ENCODE results near the gene NUP98. TPM values are rescaled to one million over a fixed set of nuclear protein-coding genes. Genes with fewer than 3 reads are reported as not detected.
"Not testable (repeated sequence)": the region's sequence is repeated elsewhere in the genome, so short reads cannot be mapped to it uniquely, and the experiment has no call there.

Gene NUP98
- total and polyA plus RNA-seq, 2 of the 13 experiments (the other 11 are each of a cell fraction or from before 2014, with no cell fraction given), result 76.6 to 85.3 TPM

GRCh38 chr11:3815845-3816244, 18.5 kb upstream of the NUP98 start (continued):
- TF ChIP-seq MTA1 (CRISPR knock-in tag; IDR thresholded peaks at IDR 0.05; ENCODE audit: borderline replicate concordance) (no peak), ZNF572 (CRISPR knock-in tag; IDR thresholded peaks at IDR 0.05) (no peak)

DNA sequence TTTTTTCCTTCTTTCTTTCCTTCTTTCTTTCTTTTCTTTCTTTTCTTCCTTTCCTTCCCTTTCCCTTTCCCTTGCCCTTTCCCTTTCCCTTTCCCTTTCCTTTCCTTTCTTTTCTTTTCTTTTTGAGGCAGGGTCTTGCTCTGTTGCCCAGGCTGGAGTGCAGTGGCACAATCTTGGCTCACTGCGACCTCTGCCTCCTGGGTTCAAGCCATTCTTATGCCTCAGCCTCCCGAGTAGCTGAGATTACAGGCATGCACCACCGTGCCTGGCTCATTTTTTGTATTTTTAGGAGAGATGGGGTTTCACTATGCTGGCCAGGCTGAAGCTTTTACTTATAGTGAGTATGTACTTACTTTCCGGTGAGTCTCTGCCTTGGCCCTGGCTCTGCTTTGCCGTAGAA, 17.5 kb upstream of the NUP98 start:
- H3K27me3 ChIP-seq (ENCODE audit: control insufficient read depth in 1 of 2, insufficient read depth in 2 of 2, low read length in 2 of 2); H3K4me1 ChIP-seq (ENCODE audit: insufficient read depth, low read length); BruUV-seq (replicated peaks); H3K4me2 ChIP-seq (ENCODE audit: low read depth, low read length); H3K36me3 ChIP-seq (replicated peaks in 1 of 2; ENCODE audit: control insufficient read depth in 1 of 2, insufficient read depth in 2 of 2, low read length in 2 of 2); CTCF ChIA-PET (ENCODE audit: low intra/inter-chr PET ratio, low total read pairs); DNase-seq (ENCODE audit: low spot score); intact Hi-C loops (cut with micrococcal nuclease; ENCODE audit: unreplicated experiment); H4K20me1 ChIP-seq (ENCODE audit: insufficient read depth, low read length); in situ Hi-C loops (cut with HindIII; ENCODE audit: extremely low pct_ligation_motif_present, low pct_unique_long_range_greater_than_20kb); H3K79me2 ChIP-seq (ENCODE audit: insufficient read depth, low read length); H3K4me3 ChIP-seq (replicated peaks in 1 of 3; ENCODE audit: insufficient read depth in 1 of 3, low read depth in 2 of 3, low read length in 3 of 3); H3K9me3 ChIP-seq (ENCODE audit: low read length); H3K9ac ChIP-seq (ENCODE audit: insufficient read depth, low read depth, low read length); FAIRE-seq; ATAC-seq; H2AFZ ChIP-seq (ENCODE audit: low read length); H3K27ac ChIP-seq (ENCODE audit: extremely low read length, insufficient read depth, low read length): not testable (repeated sequence)
- POLR2A ChIA-PET, result interaction anchor here (0.5 kb wide), 1 partner anchor 12 kb away, joined by 3 read pairs; no protein-coding TSS in a partner anchor
- 95% methylated on average over 5 of the region's 5 CpGs for WGBS (ENCODE audit: low lambda C conversion rate)

DNA sequence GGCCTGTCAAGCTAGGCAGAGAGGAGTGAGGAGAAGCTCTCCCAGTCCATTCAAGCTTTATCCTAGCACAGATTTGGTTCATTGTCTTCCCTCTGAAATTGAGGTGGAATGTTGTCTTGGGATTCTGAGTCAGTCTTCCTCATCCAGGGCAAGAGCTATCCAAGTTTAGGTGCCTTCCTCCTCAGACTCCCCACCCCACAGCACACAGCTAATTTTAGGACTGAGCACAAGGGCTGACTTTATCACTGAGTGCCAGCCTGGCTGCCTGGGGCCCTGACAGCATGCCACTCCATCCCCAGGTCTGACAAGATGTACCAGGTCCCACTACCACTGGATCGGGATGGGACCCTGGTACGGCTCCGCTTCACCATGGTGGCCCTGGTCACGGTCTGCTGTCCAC, 13.6 kb upstream of the NUP98 start:
- Histone ChIP-seq H3K36me3 (replicated peaks in 1 of 2; ENCODE audit: control insufficient read depth in 1 of 2, insufficient read depth in 2 of 2, low read length in 2 of 2) (peaks cover 0 to 3% of the 10 kb centered on the region in 2 experiments; a peak in 2 of 5 replicates), H3K27me3 (ENCODE audit: control insufficient read depth in 1 of 2, insufficient read depth in 2 of 2, low read length in 2 of 2) (no peaks in the 10 kb centered on the region; a peak in 1 of 5 replicates), H3K79me2 (ENCODE audit: insufficient read depth, low read length) (no peaks in the 10 kb centered on the region), H3K27ac (ENCODE audit: extremely low read length, insufficient read depth, low read length) (no peak overlapping the region), H3K4me1 (ENCODE audit: insufficient read depth, low read length) (peaks cover 19% of the 10 kb centered on the region), H2AFZ (ENCODE audit: low read length) (no peak overlapping the region), H3K4me3 (replicated peaks in 1 of 3; ENCODE audit: insufficient read depth in 1 of 3, low read depth in 2 of 3, low read length in 3 of 3) (no peak overlapping the region), H3K4me2 (ENCODE audit: low read depth, low read length) (no peak overlapping the region), H4K20me1 (ENCODE audit: insufficient read depth, low read length) (no peaks in the 10 kb centered on the region), H3K9ac (ENCODE audit: insufficient read depth, low read depth, low read length) (no peak overlapping the region), H3K9me3 (ENCODE audit: low read length) (no peaks in the 10 kb centered on the region)
- ATAC-seq, result no peak
- ChIA-PET CTCF (ENCODE audit: low intra/inter-chr PET ratio, low total read pairs) (no interaction called here), POLR2A (no interaction called here)
- intact Hi-C loops (cut with micrococcal nuclease; ENCODE audit: unreplicated experiment), result no loop called here
- in situ Hi-C loops (cut with HindIII; ENCODE audit: extremely low pct_ligation_motif_present, low pct_unique_long_range_greater_than_20kb), result no loop called here
- no peak for FAIRE-seq
- 96% methylated on average over 3 of the region's 4 CpGs for WGBS (ENCODE audit: low lambda C conversion rate)
- DNase-seq (ENCODE audit: low spot score), result no peak
- no TSS peak for BruUV-seq (replicated peaks)
- TF ChIP-seq ZKSCAN1 (IDR thresholded peaks at IDR 0.05; ENCODE audit: low read length), result no peak
- no peak for TF ChIP-seq TGIF2 (CRISPR knock-in tag; IDR thresholded peaks at IDR 0.05)
- no peak for TF ChIP-seq PREB (CRISPR knock-in tag; IDR thresholded peaks at IDR 0.05)
- no peak for TF ChIP-seq TEAD2 (CRISPR knock-in tag; IDR thresholded peaks at IDR 0.05)
- no peak for TF ChIP-seq THAP11 (CRISPR knock-in tag; IDR thresholded peaks at IDR 0.05)
- TF ChIP-seq, protein P1, sequence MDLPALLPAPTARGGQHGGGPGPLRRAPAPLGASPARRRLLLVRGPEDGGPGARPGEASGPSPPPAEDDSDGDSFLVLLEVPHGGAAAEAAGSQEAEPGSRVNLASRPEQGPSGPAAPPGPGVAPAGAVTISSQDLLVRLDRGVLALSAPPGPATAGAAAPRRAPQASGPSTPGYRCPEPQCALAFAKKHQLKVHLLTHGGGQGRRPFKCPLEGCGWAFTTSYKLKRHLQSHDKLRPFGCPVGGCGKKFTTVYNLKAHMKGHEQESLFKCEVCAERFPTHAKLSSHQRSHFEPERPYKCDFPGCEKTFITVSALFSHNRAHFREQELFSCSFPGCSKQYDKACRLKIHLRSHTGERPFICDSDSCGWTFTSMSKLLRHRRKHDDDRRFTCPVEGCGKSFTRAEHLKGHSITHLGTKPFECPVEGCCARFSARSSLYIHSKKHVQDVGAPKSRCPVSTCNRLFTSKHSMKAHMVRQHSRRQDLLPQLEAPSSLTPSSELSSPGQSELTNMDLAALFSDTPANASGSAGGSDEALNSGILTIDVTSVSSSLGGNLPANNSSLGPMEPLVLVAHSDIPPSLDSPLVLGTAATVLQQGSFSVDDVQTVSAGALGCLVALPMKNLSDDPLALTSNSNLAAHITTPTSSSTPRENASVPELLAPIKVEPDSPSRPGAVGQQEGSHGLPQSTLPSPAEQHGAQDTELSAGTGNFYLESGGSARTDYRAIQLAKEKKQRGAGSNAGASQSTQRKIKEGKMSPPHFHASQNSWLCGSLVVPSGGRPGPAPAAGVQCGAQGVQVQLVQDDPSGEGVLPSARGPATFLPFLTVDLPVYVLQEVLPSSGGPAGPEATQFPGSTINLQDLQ (CRISPR knock-in tag; IDR thresholded peaks at IDR 0.05), result no peak
- TF ChIP-seq ZNF839 (CRISPR knock-in tag; IDR thresholded peaks at IDR 0.05; ENCODE audit: borderline replicate concordance), result no peak
- TF ChIP-seq KLF11 (CRISPR knock-in tag; IDR thresholded peaks at IDR 0.05), result no peak
- TF ChIP-seq, protein P2, sequence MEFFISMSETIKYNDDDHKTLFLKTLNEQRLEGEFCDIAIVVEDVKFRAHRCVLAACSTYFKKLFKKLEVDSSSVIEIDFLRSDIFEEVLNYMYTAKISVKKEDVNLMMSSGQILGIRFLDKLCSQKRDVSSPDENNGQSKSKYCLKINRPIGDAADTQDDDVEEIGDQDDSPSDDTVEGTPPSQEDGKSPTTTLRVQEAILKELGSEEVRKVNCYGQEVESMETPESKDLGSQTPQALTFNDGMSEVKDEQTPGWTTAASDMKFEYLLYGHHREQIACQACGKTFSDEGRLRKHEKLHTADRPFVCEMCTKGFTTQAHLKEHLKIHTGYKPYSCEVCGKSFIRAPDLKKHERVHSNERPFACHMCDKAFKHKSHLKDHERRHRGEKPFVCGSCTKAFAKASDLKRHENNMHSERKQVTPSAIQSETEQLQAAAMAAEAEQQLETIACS (CRISPR knock-in tag; IDR thresholded peaks at IDR 0.05), result no peak
